ENCODE data around the gene XPR1.
"Not testable (repeated sequence)": the region's sequence is repeated elsewhere in the genome, so short reads cannot be mapped to it uniquely, and the experiment has no call there.

Gene XPR1

DNA sequence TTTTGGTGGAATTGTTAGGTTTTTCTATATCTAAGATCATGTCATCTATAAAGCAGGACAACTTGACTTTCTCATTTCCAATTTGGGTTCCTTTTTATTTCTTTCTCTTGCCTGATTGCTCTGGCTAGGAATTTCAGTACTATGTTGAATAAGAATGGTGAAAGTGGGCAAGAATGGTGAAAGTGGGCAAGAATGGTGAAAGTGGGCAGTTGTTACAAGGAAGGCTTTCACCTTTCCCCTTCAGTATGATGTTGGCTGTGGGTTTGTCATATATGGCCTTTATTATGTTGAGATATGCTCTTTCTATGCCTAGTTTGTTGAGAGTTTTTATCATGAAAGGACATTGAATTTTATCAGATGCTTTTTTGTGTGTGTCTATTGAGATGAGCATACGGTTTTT is 64.5 kb downstream of the XPR1 start:
- H3K27ac ChIP-seq (ENCODE audit: low read depth, low read length): no peak overlapping the region
- H3K36me3 ChIP-seq (ENCODE audit: control insufficient read depth in 5 of 5, insufficient read depth in 5 of 5, low read length in 5 of 5): no peaks in the 10 kb centered on the region
- H3K4me1 ChIP-seq (ENCODE audit: control insufficient read depth in 5 of 5, insufficient read depth in 5 of 5, low read length in 5 of 5): peaks cover 0 to 2% (median 0%) of the 10 kb centered on the region in 5 donors
- no peak overlapping the region for H3K9ac ChIP-seq (ENCODE audit: low read length in 5 of 5)
- H3K9me3 ChIP-seq (ENCODE audit: control insufficient read depth in 5 of 5, low read length in 5 of 5): peaks cover 5 to 23% (median 13%) of the 10 kb centered on the region in 5 donors
- H3K27me3 ChIP-seq (ENCODE audit: control insufficient read depth in 5 of 5, insufficient read depth in 4 of 5, low read length in 5 of 5): no peaks in the 10 kb centered on the region
- H3K4me3 ChIP-seq (ENCODE audit: low read depth in 1 of 5, low read length in 5 of 5): no peak overlapping the region

DNA sequence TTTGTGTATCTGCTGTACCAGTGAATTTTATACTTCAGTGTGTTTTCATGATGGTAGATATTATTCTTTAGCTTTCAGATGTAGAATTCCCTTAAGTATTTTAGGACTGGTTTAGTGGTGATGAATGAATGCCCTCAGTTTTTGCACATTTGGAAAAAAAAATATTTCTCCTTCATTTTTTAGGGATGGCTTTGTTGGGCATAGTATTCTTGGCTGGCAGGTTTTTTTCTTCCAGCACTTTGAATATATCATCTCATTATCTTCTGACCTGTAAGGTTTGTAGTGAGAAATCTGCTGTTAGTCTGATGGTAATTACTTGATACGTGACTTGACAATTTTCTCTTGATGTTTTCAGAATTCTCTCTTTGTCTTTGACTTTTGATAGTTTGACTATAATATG is 66.8 kb downstream of the XPR1 start:
- Histone ChIP-seq H3K27me3 (ENCODE audit: control insufficient read depth in 5 of 5, insufficient read depth in 4 of 5, low read length in 5 of 5) (no peaks in the 10 kb centered on the region), H3K36me3 (ENCODE audit: control insufficient read depth in 5 of 5, insufficient read depth in 5 of 5, low read length in 5 of 5) (no peaks in the 10 kb centered on the region), H3K27ac (ENCODE audit: low read depth, low read length) (no peak overlapping the region), H3K9ac (ENCODE audit: low read length in 5 of 5) (no peak overlapping the region), H3K9me3 (ENCODE audit: control insufficient read depth in 5 of 5, low read length in 5 of 5) (peaks cover 9 to 31% (median 19%) of the 10 kb centered on the region in 5 donors), H3K4me1 (ENCODE audit: control insufficient read depth in 5 of 5, insufficient read depth in 5 of 5, low read length in 5 of 5) (no peaks in the 10 kb centered on the region), H3K4me3 (ENCODE audit: low read depth in 1 of 5, low read length in 5 of 5) (no peak overlapping the region)

DNA sequence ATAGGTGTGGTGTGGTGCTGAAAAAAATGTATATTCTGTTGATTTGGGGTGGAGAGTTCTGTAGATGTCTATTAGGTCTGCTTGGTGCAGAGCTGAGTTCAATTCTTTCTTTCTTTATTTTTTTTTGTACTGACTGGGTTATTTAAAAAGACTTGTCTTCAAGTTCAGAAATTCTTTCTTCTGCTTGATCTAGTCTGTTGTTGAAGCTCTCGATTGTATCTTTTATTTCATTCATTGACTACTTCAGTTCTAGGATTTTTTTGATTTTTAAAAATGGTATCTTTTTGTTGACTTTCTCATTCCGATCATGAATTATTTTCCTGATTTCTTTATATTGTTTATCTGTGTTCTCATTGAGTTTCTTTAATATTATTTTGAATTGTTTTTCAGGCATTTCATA is 70.6 kb downstream of the XPR1 start:
- H3K27me3 ChIP-seq (ENCODE audit: control insufficient read depth in 5 of 5, insufficient read depth in 4 of 5, low read length in 5 of 5); H3K9ac ChIP-seq (ENCODE audit: low read length in 5 of 5); H3K4me3 ChIP-seq (ENCODE audit: low read depth in 1 of 5, low read length in 5 of 5); H3K27ac ChIP-seq (ENCODE audit: low read depth, low read length); H3K36me3 ChIP-seq (ENCODE audit: control insufficient read depth in 5 of 5, insufficient read depth in 5 of 5, low read length in 5 of 5); H3K4me1 ChIP-seq (ENCODE audit: control insufficient read depth in 5 of 5, insufficient read depth in 5 of 5, low read length in 5 of 5): not testable (repeated sequence)
- peaks cover 9 to 20% (median 16%) of the 10 kb centered on the region in 5 donors for H3K9me3 ChIP-seq (ENCODE audit: control insufficient read depth in 5 of 5, low read length in 5 of 5)

DNA sequence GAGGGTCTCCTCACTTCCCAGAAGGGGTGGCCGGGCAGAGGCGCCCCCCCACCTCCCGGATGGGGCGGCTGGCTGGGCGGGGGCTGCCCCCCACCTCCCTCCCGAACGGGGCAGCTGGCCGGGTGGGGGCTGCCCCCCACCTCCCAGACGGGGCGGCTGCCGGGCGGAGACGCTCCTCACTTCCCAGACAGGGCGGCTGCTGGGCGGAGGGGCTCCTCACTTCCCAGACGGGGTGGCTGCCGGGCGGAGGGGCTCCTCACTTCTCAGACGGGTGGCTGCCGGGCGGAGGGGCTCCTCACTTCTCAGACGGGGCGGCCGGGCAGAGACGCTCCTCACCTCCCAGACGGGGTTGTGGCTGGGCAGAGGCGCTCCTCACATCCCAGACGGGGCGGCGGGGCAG is 78.9 kb downstream of the XPR1 start:
- not testable (repeated sequence) for H3K4me3 ChIP-seq (ENCODE audit: low read depth in 1 of 5, low read length in 5 of 5); H3K4me1 ChIP-seq (ENCODE audit: control insufficient read depth in 5 of 5, insufficient read depth in 5 of 5, low read length in 5 of 5); H3K27ac ChIP-seq (ENCODE audit: low read depth, low read length); H3K9me3 ChIP-seq (ENCODE audit: control insufficient read depth in 5 of 5, low read length in 5 of 5); H3K36me3 ChIP-seq (ENCODE audit: control insufficient read depth in 5 of 5, insufficient read depth in 5 of 5, low read length in 5 of 5); H3K27me3 ChIP-seq (ENCODE audit: control insufficient read depth in 5 of 5, insufficient read depth in 4 of 5, low read length in 5 of 5); H3K9ac ChIP-seq (ENCODE audit: low read length in 5 of 5)

DNA sequence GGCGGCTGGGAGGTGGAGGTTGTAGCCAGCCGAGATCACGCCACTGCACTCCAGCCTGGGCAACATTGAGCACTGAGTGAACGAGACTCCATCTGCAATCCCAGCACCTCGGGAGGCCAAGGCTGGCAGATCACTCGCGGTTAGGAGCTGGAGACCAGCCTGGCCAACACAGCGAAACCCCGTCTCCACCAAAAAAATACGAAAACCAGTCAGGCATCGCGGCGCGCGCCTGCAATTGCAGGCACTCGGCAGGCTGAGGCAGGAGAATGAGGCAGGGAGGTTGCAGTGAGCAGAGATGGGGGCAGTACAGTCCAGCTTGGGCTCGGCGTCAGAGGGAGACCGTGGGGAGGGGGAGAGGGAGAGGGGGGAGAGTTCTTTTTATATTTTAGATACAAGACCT is 79.4 kb downstream of the XPR1 start:
- not testable (repeated sequence) for H3K4me3 ChIP-seq (ENCODE audit: low read depth in 1 of 5, low read length in 5 of 5); H3K36me3 ChIP-seq (ENCODE audit: control insufficient read depth in 5 of 5, insufficient read depth in 5 of 5, low read length in 5 of 5); H3K9ac ChIP-seq (ENCODE audit: low read length in 5 of 5); H3K27me3 ChIP-seq (ENCODE audit: control insufficient read depth in 5 of 5, insufficient read depth in 4 of 5, low read length in 5 of 5); H3K9me3 ChIP-seq (ENCODE audit: control insufficient read depth in 5 of 5, low read length in 5 of 5); H3K4me1 ChIP-seq (ENCODE audit: control insufficient read depth in 5 of 5, insufficient read depth in 5 of 5, low read length in 5 of 5); H3K27ac ChIP-seq (ENCODE audit: low read depth, low read length)

DNA sequence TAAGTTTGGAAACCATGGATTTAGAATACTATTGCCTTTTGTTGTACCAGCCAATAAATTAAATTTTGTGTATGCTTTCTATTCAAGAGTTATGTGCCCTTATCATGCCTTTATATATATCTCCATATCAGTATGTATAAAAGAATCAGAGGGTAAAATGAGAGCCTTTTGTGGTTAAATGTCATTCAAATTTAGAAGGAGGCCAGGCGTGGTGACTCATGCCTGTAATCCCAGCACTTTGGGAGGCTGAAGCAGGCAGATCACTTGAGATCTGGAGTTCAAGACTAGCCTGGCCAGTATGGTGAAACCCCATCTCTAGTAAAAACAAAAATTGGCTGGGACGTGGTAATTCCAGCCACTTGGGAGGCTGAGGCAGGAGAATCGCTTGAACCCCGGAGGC is 88.9 kb downstream of the XPR1 start:
- H3K4me3 ChIP-seq (ENCODE audit: low read depth in 1 of 5, low read length in 5 of 5): no peak overlapping the region
- H3K27me3 ChIP-seq (ENCODE audit: control insufficient read depth in 5 of 5, insufficient read depth in 4 of 5, low read length in 5 of 5): no peaks in the 10 kb centered on the region
- no peak overlapping the region for H3K9ac ChIP-seq (ENCODE audit: low read length in 5 of 5)
- no peak overlapping the region for H3K27ac ChIP-seq (ENCODE audit: low read depth, low read length)
- no peaks in the 10 kb centered on the region for H3K4me1 ChIP-seq (ENCODE audit: control insufficient read depth in 5 of 5, insufficient read depth in 5 of 5, low read length in 5 of 5)
- H3K36me3 ChIP-seq (ENCODE audit: control insufficient read depth in 5 of 5, insufficient read depth in 5 of 5, low read length in 5 of 5): no peaks in the 10 kb centered on the region
- H3K9me3 ChIP-seq (ENCODE audit: control insufficient read depth in 5 of 5, low read length in 5 of 5): no peaks in the 10 kb centered on the region

DNA sequence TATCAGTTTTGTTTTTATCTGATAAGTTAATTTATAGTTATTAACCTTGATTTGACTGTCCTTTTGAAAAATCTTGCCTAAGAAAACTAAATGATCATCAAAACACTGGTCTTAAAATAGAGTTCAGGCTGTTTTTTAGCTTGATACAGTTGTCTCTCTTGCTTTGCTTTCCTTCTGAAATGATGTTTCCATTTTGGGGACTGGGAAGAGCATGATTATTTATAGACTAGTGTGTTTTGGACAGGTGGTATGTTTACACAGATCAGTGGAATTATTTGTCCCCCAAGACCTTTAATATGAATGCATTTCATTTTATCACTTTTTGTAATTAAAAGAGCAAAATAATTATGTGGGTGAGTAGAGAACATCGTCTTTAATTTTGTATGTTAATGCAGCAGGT is 90.8 kb downstream of the XPR1 start:
- H3K27me3 ChIP-seq (ENCODE audit: control insufficient read depth in 5 of 5, insufficient read depth in 4 of 5, low read length in 5 of 5): no peaks in the 10 kb centered on the region
- H3K36me3 ChIP-seq (ENCODE audit: control insufficient read depth in 5 of 5, insufficient read depth in 5 of 5, low read length in 5 of 5): no peaks in the 10 kb centered on the region
- H3K27ac ChIP-seq (ENCODE audit: low read depth, low read length): no peak overlapping the region
- no peaks in the 10 kb centered on the region for H3K4me1 ChIP-seq (ENCODE audit: control insufficient read depth in 5 of 5, insufficient read depth in 5 of 5, low read length in 5 of 5)
- H3K9ac ChIP-seq (ENCODE audit: low read length in 5 of 5): no peak overlapping the region
- H3K4me3 ChIP-seq (ENCODE audit: low read depth in 1 of 5, low read length in 5 of 5): no peak overlapping the region
- no peaks in the 10 kb centered on the region for H3K9me3 ChIP-seq (ENCODE audit: control insufficient read depth in 5 of 5, low read length in 5 of 5)

DNA sequence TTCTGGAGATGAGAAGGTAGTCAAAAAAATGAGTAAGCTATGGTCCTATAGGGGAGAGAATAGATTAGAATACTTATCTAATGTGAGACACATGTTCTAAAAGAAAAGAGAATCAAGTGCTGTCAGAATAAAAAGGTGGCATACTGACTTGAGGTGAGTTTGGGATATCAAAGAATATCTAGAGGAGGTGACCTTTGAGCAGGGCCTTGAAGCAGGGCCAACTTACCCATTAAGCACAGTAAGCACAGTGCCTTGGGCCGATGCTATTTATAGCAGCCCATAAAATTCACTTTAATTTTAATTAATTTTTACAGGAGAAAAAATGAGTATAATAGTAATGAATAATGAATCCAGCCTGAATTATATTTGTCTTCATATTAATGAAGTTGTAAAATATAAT is 92.2 kb downstream of the XPR1 start:
- H3K27ac ChIP-seq (ENCODE audit: low read depth, low read length): no peak overlapping the region
- no peak overlapping the region for H3K4me3 ChIP-seq (ENCODE audit: low read depth in 1 of 5, low read length in 5 of 5)

DNA sequence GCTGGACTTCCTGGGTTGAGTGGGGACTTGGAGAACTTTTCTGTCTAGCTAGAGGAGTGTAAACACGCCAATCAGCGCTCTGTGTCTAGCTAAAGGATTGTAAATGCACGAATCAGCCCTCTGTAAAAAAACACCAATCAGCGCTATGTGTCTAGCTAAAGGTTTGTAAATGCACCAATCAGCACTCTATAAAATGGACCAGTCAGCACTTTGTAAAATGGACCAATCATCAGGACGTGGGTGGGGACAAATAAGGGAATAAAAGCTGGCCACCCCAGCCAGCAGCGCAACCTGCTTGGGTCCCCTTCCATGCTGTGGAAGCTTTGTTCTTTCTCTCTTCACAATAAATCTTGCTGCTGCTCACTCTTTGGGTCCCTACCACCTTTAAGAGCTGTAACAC is 94.2 kb downstream of the XPR1 start:
- H3K4me1 ChIP-seq (ENCODE audit: control insufficient read depth in 5 of 5, insufficient read depth in 5 of 5, low read length in 5 of 5); H3K9ac ChIP-seq (ENCODE audit: low read length in 5 of 5); H3K4me3 ChIP-seq (ENCODE audit: low read depth in 1 of 5, low read length in 5 of 5); H3K27ac ChIP-seq (ENCODE audit: low read depth, low read length); H3K27me3 ChIP-seq (ENCODE audit: control insufficient read depth in 5 of 5, insufficient read depth in 4 of 5, low read length in 5 of 5); H3K36me3 ChIP-seq (ENCODE audit: control insufficient read depth in 5 of 5, insufficient read depth in 5 of 5, low read length in 5 of 5): not testable (repeated sequence)
- peaks cover 0 to 13% (median 0%) of the 10 kb centered on the region in 5 donors for H3K9me3 ChIP-seq (ENCODE audit: control insufficient read depth in 5 of 5, low read length in 5 of 5)

More for the DNA sequence above, 92.2 kb downstream of the XPR1 start:
- Histone ChIP-seq H3K9ac (ENCODE audit: low read length in 5 of 5) (no peak overlapping the region), H3K36me3 (ENCODE audit: control insufficient read depth in 5 of 5, insufficient read depth in 5 of 5, low read length in 5 of 5) (no peaks in the 10 kb centered on the region), H3K27me3 (ENCODE audit: control insufficient read depth in 5 of 5, insufficient read depth in 4 of 5, low read length in 5 of 5) (no peaks in the 10 kb centered on the region), H3K4me1 (ENCODE audit: control insufficient read depth in 5 of 5, insufficient read depth in 5 of 5, low read length in 5 of 5) (no peaks in the 10 kb centered on the region), H3K9me3 (ENCODE audit: control insufficient read depth in 5 of 5, low read length in 5 of 5) (peaks cover 0 to 3% (median 0%) of the 10 kb centered on the region in 5 donors)

DNA sequence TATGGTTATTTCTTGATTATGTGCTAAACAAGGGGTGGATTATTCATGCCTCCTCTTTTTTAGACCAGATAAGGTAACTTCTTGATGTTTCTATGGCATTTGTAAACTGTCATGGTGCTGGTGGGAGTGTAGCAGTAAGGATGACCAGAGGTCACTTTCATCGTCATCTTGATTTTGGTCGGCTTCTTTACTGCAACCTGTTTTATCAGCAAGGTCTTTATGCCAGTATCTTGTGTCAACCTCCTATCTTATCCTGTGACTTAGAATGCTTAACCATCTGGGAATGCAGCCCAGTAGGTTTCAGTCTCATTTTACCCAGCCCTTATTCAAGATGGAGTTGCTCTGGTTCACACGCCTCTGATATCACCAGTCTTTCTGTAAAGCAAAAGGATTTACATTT is 95.9 kb downstream of the XPR1 start:
- not testable (repeated sequence) for H3K9ac ChIP-seq (ENCODE audit: low read length in 5 of 5); H3K4me3 ChIP-seq (ENCODE audit: low read depth in 1 of 5, low read length in 5 of 5); H3K27ac ChIP-seq (ENCODE audit: low read depth, low read length); H3K27me3 ChIP-seq (ENCODE audit: control insufficient read depth in 5 of 5, insufficient read depth in 4 of 5, low read length in 5 of 5); H3K4me1 ChIP-seq (ENCODE audit: control insufficient read depth in 5 of 5, insufficient read depth in 5 of 5, low read length in 5 of 5); H3K36me3 ChIP-seq (ENCODE audit: control insufficient read depth in 5 of 5, insufficient read depth in 5 of 5, low read length in 5 of 5)
- H3K9me3 ChIP-seq (ENCODE audit: control insufficient read depth in 5 of 5, low read length in 5 of 5): peaks cover 0 to 17% (median 3%) of the 10 kb centered on the region in 5 donors

DNA sequence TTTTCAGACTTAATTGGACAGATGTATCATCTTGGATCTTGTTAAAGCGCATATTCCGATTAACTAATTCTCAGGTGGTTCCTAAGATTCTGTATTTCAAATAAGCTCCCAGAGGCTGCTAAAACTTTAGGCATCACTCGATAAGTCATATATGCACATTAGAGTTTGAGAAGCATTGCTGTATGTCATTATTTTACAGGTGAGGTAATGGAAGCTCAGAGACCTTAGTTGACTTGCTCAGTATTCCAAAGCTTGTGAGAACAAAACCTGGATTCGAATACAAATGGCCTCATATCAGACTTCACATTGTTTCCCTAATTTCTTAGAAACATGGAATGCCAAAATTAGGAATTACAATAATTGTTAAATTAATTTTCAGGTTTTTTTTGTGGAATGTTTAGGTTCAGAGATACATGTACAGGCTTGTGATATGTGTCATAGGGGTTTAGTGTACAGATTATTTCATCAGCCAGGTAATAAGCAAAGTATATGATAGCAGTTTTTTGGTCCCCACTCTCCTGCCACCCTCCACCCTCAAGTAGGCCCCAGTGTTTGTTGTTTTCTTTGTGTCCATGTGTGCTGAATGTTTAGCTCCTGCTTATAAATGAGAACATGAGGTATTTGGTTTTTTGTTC is 96.8 kb downstream of the XPR1 start:
- Histone ChIP-seq H3K27ac (ENCODE audit: low read depth, low read length) (no peak overlapping the region), H3K27me3 (ENCODE audit: control insufficient read depth in 5 of 5, insufficient read depth in 4 of 5, low read length in 5 of 5) (no peaks in the 10 kb centered on the region), H3K9me3 (ENCODE audit: control insufficient read depth in 5 of 5, low read length in 5 of 5) (peaks cover 2 to 21% (median 8%) of the 10 kb centered on the region in 5 donors), H3K9ac (ENCODE audit: low read length in 5 of 5) (no peak overlapping the region), H3K4me1 (ENCODE audit: control insufficient read depth in 5 of 5, insufficient read depth in 5 of 5, low read length in 5 of 5) (no peaks in the 10 kb centered on the region), H3K36me3 (ENCODE audit: control insufficient read depth in 5 of 5, insufficient read depth in 5 of 5, low read length in 5 of 5) (no peaks in the 10 kb centered on the region), H3K4me3 (ENCODE audit: low read depth in 1 of 5, low read length in 5 of 5) (no peak overlapping the region)

Measured in subcutaneous abdominal adipose tissue (tissue), 5 donors.